ENCODE data around the gene MAP9. TPM values are rescaled to one million over a fixed set of nuclear protein-coding genes. Genes with fewer than 3 reads are reported as not detected.
"Not testable (repeated sequence)": the region's sequence is repeated elsewhere in the genome, so short reads cannot be mapped to it uniquely, and the experiment has no call there.

Gene MAP9
- total RNA-seq, 1 donor from 2014 or later, result 21.0 TPM

DNA sequence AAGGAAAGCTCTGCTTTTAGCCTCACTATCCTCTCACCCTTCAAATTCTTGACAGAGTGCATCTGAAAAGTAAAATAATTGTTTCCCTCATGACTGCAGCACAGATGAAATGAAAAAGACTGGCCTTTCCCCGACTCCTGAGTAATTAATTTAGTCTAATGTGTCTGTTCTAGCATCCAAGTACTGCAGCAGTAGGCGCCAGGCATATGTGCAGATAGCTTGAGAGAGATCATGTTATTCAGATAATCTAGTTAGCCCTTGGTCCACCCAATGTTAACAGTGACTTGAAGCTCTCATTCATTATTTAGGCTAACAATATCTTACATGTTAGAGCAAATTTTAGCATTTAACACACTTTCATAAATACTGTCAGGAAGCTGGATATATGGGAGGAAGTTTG is 54.0 kb downstream of the MAP9 start:
- Histone ChIP-seq H3K27me3 (ENCODE audit: insufficient read depth, low read length) (no peaks in the 10 kb centered on the region), H4K20me1 (ENCODE audit: insufficient read depth, low read length) (no peaks in the 10 kb centered on the region), H3K9me3 (ENCODE audit: insufficient read depth, low read depth, low read length) (no peaks in the 10 kb centered on the region), H3K9ac (ENCODE audit: low read length) (no peak overlapping the region), H3K36me3 (ENCODE audit: insufficient read depth, low read length) (no peaks in the 10 kb centered on the region), H3K4me3 (ENCODE audit: insufficient read depth, low read depth, low read length) (no peak overlapping the region), H3K4me1 (ENCODE audit: insufficient read depth, low read length) (no peaks in the 10 kb centered on the region), H3K79me2 (ENCODE audit: insufficient read depth, low read length) (no peaks in the 10 kb centered on the region), H2AFZ (ENCODE audit: low read depth, low read length) (no peak overlapping the region), H3K4me2 (ENCODE audit: low read length) (no peak overlapping the region), H3K27ac (ENCODE audit: low read depth, low read length) (no peak overlapping the region)
- FAIRE-seq (no peak), DNase-seq (ENCODE audit: low read depth) (no peak)
- Mint-ChIP-seq H3K4me1 (ENCODE audit: low read depth, unreplicated experiment) (peaks cover 7% of the 10 kb centered on the region), H3K27me3 (ENCODE audit: low read depth, unreplicated experiment) (no peaks in the 10 kb centered on the region), H3K9me3 (ENCODE audit: unreplicated experiment) (no peaks in the 10 kb centered on the region), H3K36me3 (ENCODE audit: low read depth, unreplicated experiment) (no peaks in the 10 kb centered on the region), H3K4me3 (ENCODE audit: unreplicated experiment) (no peak overlapping the region), H3K27ac (ENCODE audit: unreplicated experiment) (no peak overlapping the region)
- no peak for TF ChIP-seq CTCF (IDR thresholded peaks at IDR 0.05; ENCODE audit: insufficient read depth, low read depth, low read length)
- no peak for TF ChIP-seq EZH2 (IDR thresholded peaks at IDR 0.05; ENCODE audit: insufficient read depth, low read length)

DNA sequence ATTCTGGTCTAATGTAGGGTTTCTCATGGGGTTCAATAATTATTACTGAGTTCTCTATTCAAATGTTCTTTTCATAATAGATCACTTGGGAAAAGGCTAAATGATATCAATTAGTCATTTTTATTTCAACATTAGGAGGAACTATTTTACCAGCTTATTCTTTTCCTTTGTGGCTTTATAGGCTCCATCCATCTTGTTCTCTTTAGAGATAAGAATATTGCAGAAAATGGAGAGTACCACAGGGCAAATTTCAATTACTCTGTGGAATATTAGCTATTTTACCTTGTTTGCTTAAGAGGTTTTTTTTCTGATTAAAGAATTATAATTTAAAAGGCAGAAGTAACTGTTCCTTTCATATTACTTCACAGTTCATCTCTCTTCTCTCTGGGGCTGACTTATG is 55.8 kb downstream of the MAP9 start:
- Histone ChIP-seq H3K9me3 (ENCODE audit: insufficient read depth, low read depth, low read length) (no peaks in the 10 kb centered on the region), H3K4me2 (ENCODE audit: low read length) (no peak overlapping the region), H3K79me2 (ENCODE audit: insufficient read depth, low read length) (no peaks in the 10 kb centered on the region), H3K27ac (ENCODE audit: low read depth, low read length) (no peak overlapping the region), H3K4me1 (ENCODE audit: insufficient read depth, low read length) (no peaks in the 10 kb centered on the region), H4K20me1 (ENCODE audit: insufficient read depth, low read length) (no peaks in the 10 kb centered on the region), H3K9ac (ENCODE audit: low read length) (no peak overlapping the region), H3K4me3 (ENCODE audit: insufficient read depth, low read depth, low read length) (no peak overlapping the region), H3K36me3 (ENCODE audit: insufficient read depth, low read length) (no peaks in the 10 kb centered on the region), H2AFZ (ENCODE audit: low read depth, low read length) (no peak overlapping the region), H3K27me3 (ENCODE audit: insufficient read depth, low read length) (no peaks in the 10 kb centered on the region)
- Mint-ChIP-seq H3K27ac (ENCODE audit: unreplicated experiment) (no peak overlapping the region), H3K36me3 (ENCODE audit: low read depth, unreplicated experiment) (no peaks in the 10 kb centered on the region), H3K9me3 (ENCODE audit: unreplicated experiment) (no peaks in the 10 kb centered on the region), H3K4me3 (ENCODE audit: unreplicated experiment) (no peak overlapping the region), H3K27me3 (ENCODE audit: low read depth, unreplicated experiment) (no peaks in the 10 kb centered on the region), H3K4me1 (ENCODE audit: low read depth, unreplicated experiment) (peaks cover 7% of the 10 kb centered on the region)
- FAIRE-seq (no peak), DNase-seq (ENCODE audit: low read depth) (no peak)
- TF ChIP-seq CTCF (IDR thresholded peaks at IDR 0.05; ENCODE audit: insufficient read depth, low read depth, low read length) (no peak), EZH2 (IDR thresholded peaks at IDR 0.05; ENCODE audit: insufficient read depth, low read length) (no peak)

DNA sequence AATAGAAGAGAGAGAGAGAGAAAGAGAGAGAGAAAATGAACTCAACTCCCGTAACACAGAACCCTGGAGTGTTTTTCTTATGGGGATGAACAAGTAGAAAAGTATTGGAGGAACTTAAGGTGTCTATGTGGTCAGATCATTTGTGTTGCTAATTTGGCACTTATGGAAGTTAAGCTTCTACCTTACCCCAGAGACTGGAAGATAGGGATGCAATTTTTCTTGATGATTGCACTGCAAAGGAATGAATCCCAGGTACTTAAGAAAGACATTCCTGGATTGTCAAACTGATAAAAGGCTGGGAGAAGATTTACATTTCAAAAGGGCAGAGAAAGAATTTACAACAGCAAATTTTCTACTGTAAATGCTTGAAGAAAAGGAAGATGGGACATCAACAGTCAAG is 57.2 kb downstream of the MAP9 start:
- no peak overlapping the region for H3K27ac ChIP-seq (ENCODE audit: low read depth, low read length)
- no peaks in the 10 kb centered on the region for H3K27me3 Mint-ChIP-seq (ENCODE audit: low read depth, unreplicated experiment)

GRCh38 chr4:155312027-155312426 is 64.7 kb downstream of the MAP9 start:
- not testable (repeated sequence) for FAIRE-seq; H2AFZ ChIP-seq (ENCODE audit: low read depth, low read length); H3K4me2 ChIP-seq (ENCODE audit: low read length); H3K9me3 Mint-ChIP-seq (ENCODE audit: unreplicated experiment); H3K4me3 ChIP-seq (ENCODE audit: insufficient read depth, low read depth, low read length); H3K27ac ChIP-seq (ENCODE audit: low read depth, low read length); H3K27ac Mint-ChIP-seq (ENCODE audit: unreplicated experiment); H3K36me3 ChIP-seq (ENCODE audit: insufficient read depth, low read length); H3K79me2 ChIP-seq (ENCODE audit: insufficient read depth, low read length); H3K9me3 ChIP-seq (ENCODE audit: insufficient read depth, low read depth, low read length); H4K20me1 ChIP-seq (ENCODE audit: insufficient read depth, low read length); H3K36me3 Mint-ChIP-seq (ENCODE audit: low read depth, unreplicated experiment); H3K27me3 Mint-ChIP-seq (ENCODE audit: low read depth, unreplicated experiment); DNase-seq (ENCODE audit: low read depth); H3K9ac ChIP-seq (ENCODE audit: low read length); H3K4me1 ChIP-seq (ENCODE audit: insufficient read depth, low read length); H3K4me1 Mint-ChIP-seq (ENCODE audit: low read depth, unreplicated experiment); H3K27me3 ChIP-seq (ENCODE audit: insufficient read depth, low read length); H3K4me3 Mint-ChIP-seq (ENCODE audit: unreplicated experiment)

More for the DNA sequence above, 57.2 kb downstream of the MAP9 start:
- no peaks in the 10 kb centered on the region for H4K20me1 ChIP-seq (ENCODE audit: insufficient read depth, low read length)
- no peak overlapping the region for H2AFZ ChIP-seq (ENCODE audit: low read depth, low read length)
- H3K9ac ChIP-seq (ENCODE audit: low read length), result no peak overlapping the region
- no peaks in the 10 kb centered on the region for H3K36me3 ChIP-seq (ENCODE audit: insufficient read depth, low read length)
- DNase-seq (ENCODE audit: low read depth), result no peak
- no peaks in the 10 kb centered on the region for H3K27me3 ChIP-seq (ENCODE audit: insufficient read depth, low read length)
- no peak overlapping the region for H3K4me2 ChIP-seq (ENCODE audit: low read length)
- H3K4me1 ChIP-seq (ENCODE audit: insufficient read depth, low read length), result no peaks in the 10 kb centered on the region
- H3K9me3 Mint-ChIP-seq (ENCODE audit: unreplicated experiment), result peaks cover 2% of the 10 kb centered on the region
- FAIRE-seq, result no peak
- TF ChIP-seq CTCF (IDR thresholded peaks at IDR 0.05; ENCODE audit: insufficient read depth, low read depth, low read length), result no peak
- H3K27ac Mint-ChIP-seq (ENCODE audit: unreplicated experiment), result no peak overlapping the region
- no peaks in the 10 kb centered on the region for H3K9me3 ChIP-seq (ENCODE audit: insufficient read depth, low read depth, low read length)
- no peaks in the 10 kb centered on the region for H3K79me2 ChIP-seq (ENCODE audit: insufficient read depth, low read length)
- peaks cover 7% of the 10 kb centered on the region for H3K4me1 Mint-ChIP-seq (ENCODE audit: low read depth, unreplicated experiment)
- H3K4me3 ChIP-seq (ENCODE audit: insufficient read depth, low read depth, low read length), result no peak overlapping the region
- H3K4me3 Mint-ChIP-seq (ENCODE audit: unreplicated experiment), result no peak overlapping the region
- no peaks in the 10 kb centered on the region for H3K36me3 Mint-ChIP-seq (ENCODE audit: low read depth, unreplicated experiment)

All from astrocyte (in vitro differentiated cells and primary cell).